HG02938 (cell line): ENCODE results near the gene SEMA5B.

Source experiments
- ATAC-seq: cut with Tn5 transposase; IDR thresholded peaks from one replicate; pipeline ENCODE4 v1.9.1; 2021; ENCODE audit warnings: mild to moderate bottlenecking, moderate library complexity; ENCODE audit not compliant: unreplicated experiment

SEMA5B gene

GRCh38 chr3:123055352-123055751 is 27.8 kb upstream of the SEMA5B start:
- ATAC-seq, result no peak

DNA sequence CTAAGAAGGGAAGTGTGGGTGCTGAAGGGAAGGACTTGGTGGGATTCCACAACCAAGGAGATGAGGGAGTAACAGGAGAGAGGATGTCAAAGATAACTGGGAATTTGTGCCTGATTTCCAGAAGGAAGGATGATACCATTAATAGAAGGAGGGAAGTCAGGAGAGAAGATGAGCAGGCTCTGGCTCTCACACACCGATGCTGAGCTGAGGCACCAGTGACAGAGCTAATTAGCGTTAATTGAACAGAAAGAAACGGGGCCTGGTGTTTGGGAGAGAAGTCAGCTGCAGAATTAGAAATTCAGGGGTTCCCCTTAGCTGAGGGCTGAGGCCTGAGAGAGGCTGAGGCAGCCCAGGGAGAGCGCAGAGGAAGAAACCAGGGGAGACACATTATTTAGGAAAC is 27.4 kb upstream of the SEMA5B start:
- ATAC-seq, result no peak

DNA sequence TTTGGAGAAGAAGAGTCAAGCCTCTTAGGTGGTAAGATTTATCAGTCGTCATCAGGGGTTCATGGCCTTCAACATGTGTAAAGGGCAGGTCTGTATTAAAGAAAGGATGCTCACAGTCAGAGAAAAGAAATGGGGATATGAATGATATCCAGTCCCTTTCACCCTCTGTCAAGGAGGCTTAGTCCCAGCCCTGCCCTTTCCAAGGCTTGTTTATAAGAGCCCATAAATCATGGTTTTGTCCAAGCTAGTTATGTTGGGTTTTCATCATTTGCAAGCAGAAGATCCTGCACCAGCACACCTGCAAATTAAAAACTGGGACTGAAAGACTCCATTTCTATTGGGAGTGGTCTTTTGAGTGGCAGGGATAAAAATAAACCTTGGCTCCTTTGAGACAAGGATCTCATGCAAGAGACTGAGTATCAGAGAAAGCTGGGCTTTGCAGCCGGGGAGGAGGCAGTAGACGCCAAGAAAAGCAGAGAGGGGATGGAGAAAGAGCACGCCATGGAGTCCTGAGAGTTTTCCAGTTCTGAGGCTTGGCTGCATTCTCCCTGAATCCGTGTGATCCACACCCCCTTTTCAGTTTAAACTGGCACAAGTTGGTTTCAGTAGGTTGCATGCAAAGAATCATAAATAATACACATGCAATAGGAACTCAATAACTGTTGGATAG is 26.7 kb upstream of the SEMA5B start:
- ATAC-seq, result no peak

GRCh38 chr3:123053107-123053506 is 25.5 kb upstream of the SEMA5B start:
- ATAC-seq, result no peak

DNA sequence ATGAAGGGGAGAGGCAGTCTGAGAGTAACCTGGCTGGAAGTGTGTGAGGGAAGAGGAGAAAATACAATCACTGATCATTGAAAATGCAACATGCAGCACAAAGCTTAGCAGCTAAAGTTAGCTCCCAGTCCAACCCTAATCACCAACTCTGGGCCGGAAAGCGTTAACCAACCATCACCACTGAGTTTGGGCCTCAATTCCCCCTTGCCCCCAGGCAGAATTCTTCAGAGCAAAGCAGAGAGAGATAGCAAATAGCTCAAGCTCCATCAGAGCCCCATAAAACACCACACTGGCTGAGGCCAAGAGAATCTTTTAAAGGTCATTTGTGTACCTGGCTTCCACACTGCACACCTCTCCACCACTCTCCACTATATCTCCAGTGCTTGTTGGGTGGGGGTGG is 23.1 kb upstream of the SEMA5B start:
- no peak for ATAC-seq

DNA sequence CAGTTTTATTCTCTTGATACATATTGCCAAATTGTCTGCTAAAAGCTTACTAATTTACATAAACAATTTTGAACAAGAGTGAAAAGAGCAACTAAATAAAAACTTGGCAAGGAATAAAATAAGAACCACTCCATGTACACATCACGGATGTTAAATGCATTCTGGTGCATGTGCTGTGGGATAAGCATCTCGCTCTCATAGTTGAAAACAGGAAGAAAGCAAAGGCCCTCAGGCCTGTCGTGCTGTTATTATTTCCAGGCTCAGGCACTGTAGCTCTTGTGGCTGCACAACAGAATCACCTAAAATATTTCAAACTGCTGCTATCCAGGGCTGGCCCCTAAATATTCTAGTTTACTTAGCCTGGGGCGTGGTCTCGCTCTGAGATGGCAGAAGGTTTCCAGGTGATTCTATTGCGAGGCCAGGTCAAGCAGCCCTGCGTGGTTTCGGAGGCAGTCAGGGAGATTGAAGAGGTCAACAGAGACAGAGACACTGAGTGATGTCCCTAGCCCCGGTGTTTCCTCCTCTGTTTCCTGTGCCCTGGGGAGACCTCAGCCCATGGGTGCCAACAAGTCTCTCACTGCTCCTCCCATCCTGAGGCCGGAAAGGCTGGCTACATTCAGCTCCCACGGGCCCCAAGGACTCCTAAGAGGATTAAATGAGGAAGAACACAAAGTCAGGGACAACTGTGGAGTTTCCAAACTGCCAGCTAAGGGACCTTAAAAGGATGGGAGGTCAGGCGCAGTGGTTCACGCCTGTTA is 21.1 kb upstream of the SEMA5B start:
- ATAC-seq, result no peak

GRCh38 chr3:123047062-123047319 is 19.4 kb upstream of the SEMA5B start:
- no peak for ATAC-seq

DNA sequence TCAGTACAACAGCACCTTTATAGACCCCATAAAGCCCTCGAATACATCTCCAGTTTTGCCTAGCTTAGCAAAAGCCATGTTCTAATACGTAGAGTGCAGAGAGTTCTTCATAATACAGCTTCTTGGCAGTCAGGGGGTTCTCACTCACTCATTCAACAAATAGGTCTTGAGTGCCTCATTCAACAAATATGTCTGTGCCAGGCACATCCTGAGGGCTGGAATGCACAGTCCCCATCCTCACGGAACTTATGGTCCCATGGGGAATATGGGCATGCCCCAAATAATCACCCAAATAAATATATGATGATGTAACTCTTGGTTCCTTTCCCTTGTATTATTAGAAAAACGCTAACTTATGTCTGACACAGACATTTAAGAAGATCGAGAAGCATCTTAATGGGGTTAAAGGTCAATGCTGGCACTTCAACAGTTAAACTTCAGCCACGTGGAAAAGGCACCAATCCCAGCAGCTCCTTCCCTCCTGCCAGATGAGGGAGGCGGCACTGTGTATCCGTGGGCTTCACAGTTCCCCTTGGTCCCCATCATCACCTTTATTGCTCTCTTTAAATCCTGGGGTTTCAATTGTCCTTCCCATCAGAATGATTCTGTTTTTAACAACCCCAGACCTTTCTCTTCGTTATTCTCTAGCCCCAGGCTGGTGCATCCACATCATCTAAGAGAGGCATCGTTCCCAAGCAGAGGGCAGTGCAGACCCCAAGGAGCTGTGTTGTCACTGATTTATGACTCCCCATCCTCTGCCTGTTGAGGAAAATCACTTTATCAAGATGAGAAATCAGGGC is 18.9 kb upstream of the SEMA5B start:
- ATAC-seq, result no peak

DNA sequence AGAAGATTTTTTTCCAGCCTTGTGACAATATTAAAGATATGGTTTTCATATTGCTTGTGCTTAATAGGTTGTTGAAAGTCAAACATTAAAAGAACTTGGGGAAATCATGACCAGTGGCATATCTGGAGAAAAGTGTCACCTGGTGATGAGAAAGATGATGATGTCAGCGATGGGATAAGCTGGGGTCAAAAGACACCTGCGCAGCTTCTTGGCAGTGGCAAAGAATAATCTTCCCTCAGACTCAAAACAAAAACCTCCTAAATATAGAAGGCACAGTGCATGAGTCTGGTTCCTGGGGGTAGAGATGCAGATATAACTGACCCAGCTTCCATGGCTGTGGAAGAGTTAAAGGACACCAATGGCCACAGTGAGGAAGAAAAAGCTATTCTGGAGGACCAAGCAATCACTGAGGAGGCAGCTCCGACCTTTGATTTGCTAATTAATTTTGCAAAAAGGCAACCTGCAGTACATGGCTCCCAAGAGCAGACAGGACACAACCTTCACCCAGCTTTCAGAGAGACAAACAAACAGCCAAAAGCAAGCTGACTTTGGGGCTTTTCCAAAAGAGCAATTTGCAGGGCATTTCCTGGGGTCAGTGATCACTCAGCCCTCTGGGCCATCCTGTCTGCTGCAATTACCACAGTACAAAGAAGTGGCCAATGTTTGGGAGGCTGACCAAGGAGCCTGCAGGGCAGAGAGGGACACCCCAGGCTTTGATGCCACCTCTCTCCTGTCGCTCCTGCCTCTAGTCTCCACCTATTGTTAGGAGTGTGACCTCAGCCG is 17.6 kb upstream of the SEMA5B start:
- ATAC-seq, result no peak

DNA sequence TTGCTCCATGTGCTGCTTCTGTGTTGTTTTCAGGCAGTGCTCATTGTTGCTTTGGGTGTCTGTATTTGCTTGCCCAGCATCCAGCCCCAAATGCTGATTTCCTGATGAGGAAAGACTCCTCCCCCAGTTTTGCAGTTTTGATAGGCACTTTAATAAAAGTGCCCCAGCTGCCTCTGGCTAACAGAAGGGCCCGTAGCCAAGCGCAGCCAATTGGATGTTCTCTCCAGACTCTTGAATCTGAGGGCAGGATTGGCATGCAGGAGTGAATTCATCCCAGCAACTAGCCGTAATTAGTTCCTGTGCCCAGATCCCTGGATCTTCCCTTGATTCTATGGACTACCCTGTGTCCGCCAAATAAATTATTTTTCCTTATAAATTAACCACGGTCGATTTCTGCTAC is 14.8 kb upstream of the SEMA5B start:
- no peak for ATAC-seq

- ATAC-seq, result no peak
Observed at GRCh38 chr3:123039178-123039577, 11.6 kb upstream of the SEMA5B start.

DNA sequence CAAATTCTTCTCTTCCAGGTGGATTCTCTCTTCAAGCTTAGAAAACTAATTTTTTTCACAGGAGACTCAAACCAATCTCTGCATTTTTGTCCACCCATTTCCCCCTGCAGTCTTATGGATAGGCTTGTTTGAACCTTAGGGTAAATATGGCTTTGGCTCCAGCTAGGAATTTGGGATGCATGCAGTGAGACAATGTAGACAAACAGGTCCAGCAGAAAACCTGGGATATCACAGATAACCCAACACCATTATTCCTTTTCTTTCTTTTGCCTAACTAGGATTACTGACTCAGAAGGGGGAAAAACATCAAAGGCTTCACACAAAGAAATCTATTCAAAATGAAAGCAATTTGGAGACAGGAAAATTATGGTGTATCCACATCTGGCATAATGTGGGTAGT is 11.2 kb upstream of the SEMA5B start:
- ATAC-seq, result no peak

DNA sequence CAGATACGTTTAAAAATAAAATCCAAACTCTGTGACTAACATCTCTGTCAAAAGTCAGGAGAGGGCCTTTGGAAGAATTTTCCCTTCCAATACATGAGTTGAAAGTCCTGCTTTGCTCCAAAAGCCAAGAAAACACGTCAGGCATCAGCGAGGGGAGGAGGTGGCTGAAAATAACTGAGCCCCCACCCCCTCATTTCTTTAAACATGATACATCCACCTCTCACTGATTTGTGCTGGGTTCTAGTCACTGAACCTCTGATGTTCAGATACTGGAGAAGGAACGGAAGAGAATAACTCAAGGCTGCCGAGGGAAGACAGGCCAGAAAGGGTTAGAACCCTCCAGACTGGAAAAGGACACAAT is 9.4 kb upstream of the SEMA5B start:
- ATAC-seq, result no peak

GRCh38 chr3:123036352-123037014 is 8.9 kb upstream of the SEMA5B start:
- ATAC-seq, result no peak

GRCh38 chr3:123034996-123035395 is 7.4 kb upstream of the SEMA5B start:
- ATAC-seq, result no peak

GRCh38 chr3:123034120-123034519 is 6.6 kb upstream of the SEMA5B start:
- no peak for ATAC-seq

DNA sequence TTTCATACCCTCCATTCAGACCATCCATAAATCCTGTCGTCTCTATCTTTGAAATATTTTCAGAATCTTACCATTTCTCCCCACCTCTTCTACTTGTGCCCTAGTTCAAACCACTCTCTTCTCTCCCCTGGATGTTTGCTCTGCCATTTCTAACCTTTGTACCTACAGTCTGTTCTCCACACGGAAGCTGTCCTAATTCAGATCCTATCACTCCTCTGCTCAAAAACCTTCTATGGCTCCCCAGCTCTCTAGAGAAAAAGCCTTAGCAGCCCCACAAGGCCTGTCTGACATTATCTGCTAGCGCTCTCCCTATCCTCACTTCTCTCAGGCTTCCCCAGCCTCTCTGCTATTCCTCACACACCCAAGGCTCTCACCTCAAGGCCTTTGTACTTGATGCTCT is 4.5 kb upstream of the SEMA5B start:
- no peak for ATAC-seq

- no peak for ATAC-seq
Observed at GRCh38 chr3:123031051-123031450, 3.5 kb upstream of the SEMA5B start.

- ATAC-seq, result no peak
Observed at GRCh38 chr3:123028233-123028828, 768 bp upstream of the SEMA5B start.

DNA sequence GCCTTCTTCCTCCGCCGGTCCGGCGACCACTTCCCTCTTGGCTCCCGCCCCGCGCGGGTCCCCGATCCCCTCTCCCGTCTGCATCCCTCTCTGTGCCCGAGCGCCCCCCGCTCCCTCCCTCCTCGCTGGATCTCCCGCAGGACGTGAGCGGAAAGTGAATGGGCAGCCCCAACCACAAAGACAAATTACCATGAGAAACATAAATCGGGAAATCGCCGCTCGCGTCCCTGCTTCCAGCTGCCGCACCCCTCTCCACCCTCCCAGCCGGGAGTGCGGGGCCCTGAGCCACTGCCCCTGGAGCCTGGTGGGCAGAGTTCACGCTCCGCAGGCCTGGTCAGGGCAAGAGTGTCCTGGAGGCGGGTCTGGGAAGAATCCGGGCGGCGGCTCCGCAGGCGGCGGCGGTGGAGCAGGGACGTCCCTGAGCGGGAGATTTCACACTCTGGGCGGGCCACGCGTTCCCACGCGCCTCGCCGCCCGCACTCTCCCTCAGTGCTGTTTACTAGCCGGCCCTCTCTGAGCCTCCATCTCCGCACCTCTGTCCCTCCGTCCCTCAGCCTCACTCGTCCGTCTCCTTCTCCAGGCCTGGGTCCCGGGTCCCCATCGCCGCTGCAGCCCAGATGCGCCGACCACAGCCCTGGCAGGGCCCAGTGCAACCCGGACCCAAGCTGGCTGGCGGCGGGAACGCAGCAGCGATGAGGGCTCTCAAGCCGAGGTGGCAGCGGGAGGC is 835 bp downstream of the SEMA5B start:
- ATAC-seq, result no peak
